GM12878 (cell line): ENCODE results near the gene OAF. TPM values are rescaled to one million over a fixed set of nuclear protein-coding genes. Genes with fewer than 3 reads are reported as not detected.

ENCODE experiments used
- BCL11A ChIP-seq: IDR thresholded peaks from 2 replicates; pipeline ENCODE4 v1.6.1; 2011; ENCODE audit warnings: low read depth, low read length
- BHLHE40 ChIP-seq, 2 experiments: fragments of 450-650 bp in 1 of 2; IDR thresholded peaks; 2 replicates each; pipeline ENCODE4 v1.6.1; 2011 to 2017; ENCODE audit warnings: low read depth in 2 of 2, borderline replicate concordance in 1 of 2, improper control_type of control experiment in 1 of 2, low read length in 1 of 2, mild to moderate bottlenecking in 1 of 2
- CREM ChIP-seq: IDR thresholded peaks from 2 replicates; pipeline ENCODE4 v1.6.1; 2014; ENCODE audit warnings: antibody characterized with exemption, low read depth
- ESRRA ChIP-seq: IDR thresholded peaks from 2 replicates; pipeline ENCODE4 v1.6.1; 2012; ENCODE audit warnings: mild to moderate bottlenecking, low read length, improper control_type of control experiment
- EZH2 ChIP-seq: IDR thresholded peaks from 2 replicates; pipeline ENCODE4 v1.6.1; 2012; ENCODE audit warnings: low read depth, mild to moderate bottlenecking, control low read depth, inconsistent platforms, low read length, borderline replicate concordance; ENCODE audit not compliant: control insufficient read depth
- HDGF ChIP-seq: fragments of 450-650 bp; IDR thresholded peaks from 2 replicates; pipeline ENCODE4 v1.6.1; 2016; ENCODE audit warnings: antibody characterized with exemption
- KAT2A ChIP-seq: conservative IDR thresholded peaks from 2 replicates; pipeline ENCODE4 v1.6.1; 2011; ENCODE audit warnings: low read depth, low read length; ENCODE audit not compliant: control insufficient read depth
- KLF5 ChIP-seq: fragments of 450-650 bp; IDR thresholded peaks from 2 replicates; pipeline ENCODE4 v1.6.1; 2014; ENCODE audit warnings: mild to moderate bottlenecking; ENCODE audit not compliant: partially characterized antibody
- MEF2B ChIP-seq: fragments of 450-650 bp; IDR thresholded peaks from 2 replicates; pipeline ENCODE4 v1.6.1; 2018; ENCODE audit warnings: mild to moderate bottlenecking, moderate library complexity; ENCODE audit not compliant: partially characterized antibody, poor library complexity, severe bottlenecking
- MYC ChIP-seq: IDR thresholded peaks from 2 replicates; pipeline ENCODE4 v1.6.1; 2011; ENCODE audit warnings: mild to moderate bottlenecking, low read length, moderate library complexity, inconsistent platforms; ENCODE audit not compliant: insufficient read depth, insufficient replicate concordance, insufficient read length, severe bottlenecking
- NR2C1 ChIP-seq: fragments of 450-650 bp; IDR thresholded peaks from 2 replicates; pipeline ENCODE4 v1.6.1; 2017; ENCODE audit warnings: antibody characterized with exemption, mild to moderate bottlenecking, moderate library complexity
- NRF1 ChIP-seq: conservative IDR thresholded peaks from 2 replicates; pipeline ENCODE4 v1.6.1; 2011; ENCODE audit warnings: mild to moderate bottlenecking, low read depth, low read length, improper control_type of control experiment
- RAD51 ChIP-seq: fragments of 450-650 bp; IDR thresholded peaks from 2 replicates; pipeline ENCODE4 v1.6.1; 2016; ENCODE audit warnings: moderate library complexity, mild to moderate bottlenecking, inconsistent platforms
- ZBED1 ChIP-seq: IDR thresholded peaks from 2 replicates; pipeline ENCODE4 v1.6.1; 2016; ENCODE audit warnings: borderline replicate concordance
- ZNF217 ChIP-seq: fragments of 450-650 bp; IDR thresholded peaks from 2 replicates; pipeline ENCODE4 v1.6.1; 2017; ENCODE audit warnings: antibody characterized with exemption, mild to moderate bottlenecking
- polyA plus RNA-seq, 11 experiments: library from polyadenylated mRNA; depleted of rRNA in 4 of 11; unstranded in 6 of 11; stranded (reverse) in 5 of 11; fragments of >200 nt; fragmentation: Nextera tagmentation in 4 of 11; fragmentation: Illumina TruSeq in 1 of 11; extraction: Ambion mirVana in 4 of 11; extraction: Trizol in 1 of 11; gene quantifications; 1 replicate in 1 of 11; 2 replicates in 10 of 11; pipeline versions ENCODE4 v1.2.1 to v1.2.3, GENCODE V29; 2011 to 2016; ENCODE audit warnings: inconsistent platforms in 2 of 11, missing spikeins in 2 of 11, low read depth in 1 of 11
- total RNA-seq, 4 experiments: library from RNA; depleted of rRNA in 3 of 4; stranded (reverse); fragments of >200 nt in 3 of 4; fragmentation: Illumina TruSeq in 1 of 4; extraction: Trizol in 1 of 4; gene quantifications; 2 replicates each; pipeline versions ENCODE4 v1.2.1 to v1.2.3, GENCODE V29; 2013 to 2021
- TF ChIP-seq, protein P1 (sequence below): fragments of 450-650 bp; formaldehyde crosslinking; IDR thresholded peaks from 2 replicates; pipeline ENCODE4 v1.4.0; 2020; ENCODE audit warnings: mild to moderate bottlenecking, moderate library complexity
- TF ChIP-seq, protein P2 (sequence below): fragments of 450-650 bp; formaldehyde crosslinking; IDR thresholded peaks from 2 replicates; pipeline ENCODE4 v1.4.0; 2022; ENCODE audit warnings: mild to moderate bottlenecking, moderate library complexity
- TF ChIP-seq, protein P3 (sequence below): fragments of 450-650 bp; IDR thresholded peaks from 2 replicates; pipeline ENCODE4 v1.6.1; 2017; ENCODE audit warnings: mild to moderate bottlenecking, moderate library complexity

The OAF gene
- total and polyA plus RNA-seq, 10 of the 15 experiments (the other 5 are each of a cell fraction or from before 2014, with no cell fraction given): 0.10 to 4.7 (median 1.1) TPM

DNA sequence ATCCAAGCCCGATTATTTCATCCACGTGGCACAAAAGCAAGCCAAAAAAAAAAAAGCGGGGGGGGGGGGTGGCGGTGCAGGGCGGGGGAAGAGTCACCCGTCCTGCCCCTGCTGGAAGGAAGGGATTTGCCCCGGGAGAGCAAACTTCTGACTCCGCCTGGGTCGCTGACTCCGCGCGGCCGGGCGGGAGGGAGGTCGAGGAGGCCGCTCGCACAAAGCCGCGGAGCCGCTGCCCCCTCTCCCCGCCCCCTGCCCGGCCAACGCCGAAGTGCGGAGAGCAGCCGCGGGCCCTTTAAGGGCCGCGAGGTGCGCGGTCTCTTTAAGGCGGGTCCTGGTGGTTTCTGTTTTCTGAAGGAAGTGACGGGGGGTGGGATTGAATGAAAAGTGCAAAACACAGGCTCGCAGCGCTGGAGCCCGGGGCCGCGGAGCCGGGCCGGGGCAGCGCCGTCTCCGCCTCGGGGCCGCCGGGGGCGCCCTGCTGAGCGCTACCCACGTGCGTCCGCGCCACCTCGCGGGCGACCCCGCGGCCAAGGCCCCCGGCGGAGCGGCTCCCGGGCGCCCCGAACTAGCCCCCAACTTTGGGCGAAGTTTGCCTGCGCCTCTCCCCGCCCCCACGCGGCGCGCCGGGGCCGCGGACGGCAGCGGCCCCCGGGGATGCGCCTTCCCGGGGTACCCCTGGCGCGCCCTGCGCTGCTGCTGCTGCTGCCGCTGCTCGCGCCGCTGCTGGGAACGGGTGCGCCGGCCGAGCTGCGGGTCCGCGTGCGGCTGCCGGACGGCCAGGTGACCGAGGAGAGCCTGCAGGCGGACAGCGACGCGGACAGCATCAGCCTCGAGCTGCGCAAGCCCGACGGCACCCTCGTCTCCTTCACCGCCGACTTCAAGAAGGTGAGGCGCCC lies at the start of gene OAF (continued):
- TF ChIP-seq, protein P1, sequence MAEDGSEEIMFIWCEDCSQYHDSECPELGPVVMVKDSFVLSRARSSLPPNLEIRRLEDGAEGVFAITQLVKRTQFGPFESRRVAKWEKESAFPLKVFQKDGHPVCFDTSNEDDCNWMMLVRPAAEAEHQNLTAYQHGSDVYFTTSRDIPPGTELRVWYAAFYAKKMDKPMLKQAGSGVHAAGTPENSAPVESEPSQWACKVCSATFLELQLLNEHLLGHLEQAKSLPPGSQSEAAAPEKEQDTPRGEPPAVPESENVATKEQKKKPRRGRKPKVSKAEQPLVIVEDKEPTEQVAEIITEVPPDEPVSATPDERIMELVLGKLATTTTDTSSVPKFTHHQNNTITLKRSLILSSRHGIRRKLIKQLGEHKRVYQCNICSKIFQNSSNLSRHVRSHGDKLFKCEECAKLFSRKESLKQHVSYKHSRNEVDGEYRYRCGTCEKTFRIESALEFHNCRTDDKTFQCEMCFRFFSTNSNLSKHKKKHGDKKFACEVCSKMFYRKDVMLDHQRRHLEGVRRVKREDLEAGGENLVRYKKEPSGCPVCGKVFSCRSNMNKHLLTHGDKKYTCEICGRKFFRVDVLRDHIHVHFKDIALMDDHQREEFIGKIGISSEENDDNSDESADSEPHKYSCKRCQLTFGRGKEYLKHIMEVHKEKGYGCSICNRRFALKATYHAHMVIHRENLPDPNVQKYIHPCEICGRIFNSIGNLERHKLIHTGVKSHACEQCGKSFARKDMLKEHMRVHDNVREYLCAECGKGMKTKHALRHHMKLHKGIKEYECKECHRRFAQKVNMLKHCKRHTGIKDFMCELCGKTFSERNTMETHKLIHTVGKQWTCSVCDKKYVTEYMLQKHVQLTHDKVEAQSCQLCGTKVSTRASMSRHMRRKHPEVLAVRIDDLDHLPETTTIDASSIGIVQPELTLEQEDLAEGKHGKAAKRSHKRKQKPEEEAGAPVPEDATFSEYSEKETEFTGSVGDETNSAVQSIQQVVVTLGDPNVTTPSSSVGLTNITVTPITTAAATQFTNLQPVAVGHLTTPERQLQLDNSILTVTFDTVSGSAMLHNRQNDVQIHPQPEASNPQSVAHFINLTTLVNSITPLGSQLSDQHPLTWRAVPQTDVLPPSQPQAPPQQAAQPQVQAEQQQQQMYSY (CRISPR knock-in tag): no peak
- TF ChIP-seq KLF5: no peak
- TF ChIP-seq BCL11A: no peak
- TF ChIP-seq KAT2A: no peak
- no peak for TF ChIP-seq ESRRA
- no peak for TF ChIP-seq HDGF
- no peak for TF ChIP-seq NRF1
- TF ChIP-seq ZBED1: no peak
- TF ChIP-seq BHLHE40 (IDR thresholded peaks at IDR 0.05; ENCODE audit: borderline replicate concordance in 1 of 2, low read depth in 2 of 2, low read length in 1 of 2): peak; percentile 7 to 56; a peak in 1 of 4 replicates
- TF ChIP-seq NR2C1: no peak
- TF ChIP-seq, protein P2, sequence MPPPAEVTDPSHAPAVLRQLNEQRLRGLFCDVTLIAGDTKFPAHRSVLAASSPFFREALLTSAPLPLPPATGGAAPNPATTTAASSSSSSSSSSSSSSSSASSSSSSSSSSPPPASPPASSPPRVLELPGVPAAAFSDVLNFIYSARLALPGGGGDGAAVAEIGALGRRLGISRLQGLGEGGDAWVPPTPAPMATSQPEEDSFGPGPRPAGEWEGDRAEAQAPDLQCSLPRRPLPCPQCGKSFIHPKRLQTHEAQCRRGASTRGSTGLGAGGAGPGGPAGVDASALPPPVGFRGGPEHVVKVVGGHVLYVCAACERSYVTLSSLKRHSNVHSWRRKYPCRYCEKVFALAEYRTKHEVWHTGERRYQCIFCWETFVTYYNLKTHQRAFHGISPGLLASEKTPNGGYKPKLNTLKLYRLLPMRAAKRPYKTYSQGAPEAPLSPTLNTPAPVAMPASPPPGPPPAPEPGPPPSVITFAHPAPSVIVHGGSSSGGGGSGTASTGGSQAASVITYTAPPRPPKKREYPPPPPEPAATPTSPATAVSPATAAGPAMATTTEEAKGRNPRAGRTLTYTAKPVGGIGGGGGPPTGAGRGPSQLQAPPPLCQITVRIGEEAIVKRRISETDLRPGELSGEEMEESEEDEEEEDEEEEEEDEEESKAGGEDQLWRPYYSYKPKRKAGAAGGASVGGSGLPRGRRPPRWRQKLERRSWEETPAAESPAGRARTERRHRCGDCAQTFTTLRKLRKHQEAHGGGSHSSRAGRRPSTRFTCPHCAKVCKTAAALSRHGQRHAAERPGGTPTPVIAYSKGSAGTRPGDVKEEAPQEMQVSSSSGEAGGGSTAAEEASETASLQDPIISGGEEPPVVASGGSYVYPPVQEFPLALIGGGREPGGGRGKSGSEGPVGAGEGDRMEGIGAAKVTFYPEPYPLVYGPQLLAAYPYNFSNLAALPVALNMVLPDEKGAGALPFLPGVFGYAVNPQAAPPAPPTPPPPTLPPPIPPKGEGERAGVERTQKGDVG: no peak
- no peak for TF ChIP-seq RAD51
- TF ChIP-seq, protein P3, sequence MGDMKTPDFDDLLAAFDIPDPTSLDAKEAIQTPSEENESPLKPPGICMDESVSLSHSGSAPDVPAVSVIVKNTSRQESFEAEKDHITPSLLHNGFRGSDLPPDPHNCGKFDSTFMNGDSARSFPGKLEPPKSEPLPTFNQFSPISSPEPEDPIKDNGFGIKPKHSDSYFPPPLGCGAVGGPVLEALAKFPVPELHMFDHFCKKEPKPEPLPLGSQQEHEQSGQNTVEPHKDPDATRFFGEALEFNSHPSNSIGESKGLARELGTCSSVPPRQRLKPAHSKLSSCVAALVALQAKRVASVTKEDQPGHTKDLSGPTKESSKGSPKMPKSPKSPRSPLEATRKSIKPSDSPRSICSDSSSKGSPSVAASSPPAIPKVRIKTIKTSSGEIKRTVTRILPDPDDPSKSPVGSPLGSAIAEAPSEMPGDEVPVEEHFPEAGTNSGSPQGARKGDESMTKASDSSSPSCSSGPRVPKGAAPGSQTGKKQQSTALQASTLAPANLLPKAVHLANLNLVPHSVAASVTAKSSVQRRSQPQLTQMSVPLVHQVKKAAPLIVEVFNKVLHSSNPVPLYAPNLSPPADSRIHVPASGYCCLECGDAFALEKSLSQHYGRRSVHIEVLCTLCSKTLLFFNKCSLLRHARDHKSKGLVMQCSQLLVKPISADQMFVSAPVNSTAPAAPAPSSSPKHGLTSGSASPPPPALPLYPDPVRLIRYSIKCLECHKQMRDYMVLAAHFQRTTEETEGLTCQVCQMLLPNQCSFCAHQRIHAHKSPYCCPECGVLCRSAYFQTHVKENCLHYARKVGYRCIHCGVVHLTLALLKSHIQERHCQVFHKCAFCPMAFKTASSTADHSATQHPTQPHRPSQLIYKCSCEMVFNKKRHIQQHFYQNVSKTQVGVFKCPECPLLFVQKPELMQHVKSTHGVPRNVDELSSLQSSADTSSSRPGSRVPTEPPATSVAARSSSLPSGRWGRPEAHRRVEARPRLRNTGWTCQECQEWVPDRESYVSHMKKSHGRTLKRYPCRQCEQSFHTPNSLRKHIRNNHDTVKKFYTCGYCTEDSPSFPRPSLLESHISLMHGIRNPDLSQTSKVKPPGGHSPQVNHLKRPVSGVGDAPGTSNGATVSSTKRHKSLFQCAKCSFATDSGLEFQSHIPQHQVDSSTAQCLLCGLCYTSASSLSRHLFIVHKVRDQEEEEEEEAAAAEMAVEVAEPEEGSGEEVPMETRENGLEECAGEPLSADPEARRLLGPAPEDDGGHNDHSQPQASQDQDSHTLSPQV: no peak
- no peak for TF ChIP-seq EZH2
- TF ChIP-seq MEF2B: no peak
- TF ChIP-seq MYC: no peak
- TF ChIP-seq CREM: no peak
- TF ChIP-seq ZNF217: 0 out of 2 replicates have a peak, but pooled peaks have one; percentile 36
